Natural killer cell (primary cell): ENCODE data around the gene DISC1. TPM values are rescaled to one million over a fixed set of nuclear protein-coding genes. Genes with fewer than 3 reads are reported as not detected.

Experiments
- ATAC-seq, 3 donors: fragments of 150-1000 bp in 2 of 3; fragments of 200-7000 bp in 1 of 3; cut with Tn5 transposase; 1 replicate in 1 of 3; 2 replicates in 2 of 3; pipeline ENCODE4 v1.10.0; 2021; ENCODE audit warnings: mild to moderate bottlenecking in 2 of 3, moderate library complexity in 2 of 3
- DNase-seq, 2 donors: peaks; one replicate each; pipeline versions ENCODE4 v3.0.0 to v3.0.0-alpha.2; 2013 to 2021; ENCODE audit warnings: mixed read lengths in 1 of 2
- H3K27ac ChIP-seq: one replicate; pipeline ENCODE4 v1.5.1; 2013; ENCODE audit warnings: mild to moderate bottlenecking, low read length
- H3K27me3 ChIP-seq: one replicate; pipeline ENCODE4 v1.6.1; 2013; ENCODE audit warnings: low read length; ENCODE audit not compliant: control insufficient read depth, insufficient read depth
- H3K36me3 ChIP-seq: one replicate; pipeline ENCODE4 v1.6.1; 2013; ENCODE audit warnings: low read length; ENCODE audit not compliant: control insufficient read depth, insufficient read depth
- H3K4me1 ChIP-seq: one replicate; pipeline ENCODE4 v1.6.1; 2013; ENCODE audit warnings: low read length; ENCODE audit not compliant: control insufficient read depth, insufficient read depth
- H3K4me3 ChIP-seq: one replicate; pipeline ENCODE4 v1.5.1; 2013; ENCODE audit warnings: low read length
- H3K9me3 ChIP-seq: one replicate; pipeline ENCODE4 v1.6.1; 2013; ENCODE audit warnings: low read length; ENCODE audit not compliant: control insufficient read depth, insufficient read depth
- H3K27ac Mint-ChIP-seq, 2 donors: one replicate each; pipeline ENCODE4 v1.8.0; 2022; ENCODE audit warnings: mild to moderate bottlenecking in 2 of 2, mixed read lengths in 2 of 2, moderate library complexity in 1 of 2
- H3K27me3 Mint-ChIP-seq, 2 donors: one replicate each; pipeline ENCODE4 v1.8.0; 2022; ENCODE audit warnings: low read depth in 2 of 2, mixed read lengths in 2 of 2
- H3K36me3 Mint-ChIP-seq: one replicate; pipeline ENCODE4 v1.8.0; 2022; ENCODE audit warnings: mixed read lengths
- H3K4me1 Mint-ChIP-seq, 2 donors: one replicate each; pipeline ENCODE4 v1.8.0; 2022; ENCODE audit warnings: mixed read lengths in 2 of 2
- H3K4me3 Mint-ChIP-seq: one replicate; pipeline ENCODE4 v1.8.0; 2022; ENCODE audit warnings: mild to moderate bottlenecking, moderate library complexity, mixed read lengths
- H3K9me3 Mint-ChIP-seq, 2 donors: one replicate each; pipeline ENCODE4 v1.8.0; 2022; ENCODE audit warnings: mixed read lengths in 2 of 2
- WGBS: methylation state at CpG from one replicate; pipeline ENCODE4 v1.1.7; 2013; ENCODE audit warnings: missing lambda C conversion rate; ENCODE audit not compliant: insufficient coverage; 5-methylcytosine and 5-hydroxymethylcytosine counted together
- intact Hi-C: fragments of 100-400 bp; cut with micrococcal nuclease; formaldehyde crosslinking; loops from one replicate; pipeline ENCODE4 v1.14.2; 2022
- total RNA-seq, 4 donors: library from RNA; stranded (reverse); fragments of 120-200 nt in 1 of 4; gene quantifications; one replicate each; pipeline versions ENCODE4 v1.2.3 to v1.2.4, GENCODE V29; 2013 to 2022
- TF ChIP-seq, protein P1 (sequence below): fragments of 200-600 bp; IDR thresholded peaks from one replicate; pipeline ENCODE4 v1.8.0; 2022; ENCODE audit warnings: antibody characterized with exemption

Gene DISC1
- total RNA-seq, 3 donors from 2014 or later (not counting 1 experiment from before 2014, with no cell fraction given): 5.9 to 10.7 (median 9.7) TPM

DNA sequence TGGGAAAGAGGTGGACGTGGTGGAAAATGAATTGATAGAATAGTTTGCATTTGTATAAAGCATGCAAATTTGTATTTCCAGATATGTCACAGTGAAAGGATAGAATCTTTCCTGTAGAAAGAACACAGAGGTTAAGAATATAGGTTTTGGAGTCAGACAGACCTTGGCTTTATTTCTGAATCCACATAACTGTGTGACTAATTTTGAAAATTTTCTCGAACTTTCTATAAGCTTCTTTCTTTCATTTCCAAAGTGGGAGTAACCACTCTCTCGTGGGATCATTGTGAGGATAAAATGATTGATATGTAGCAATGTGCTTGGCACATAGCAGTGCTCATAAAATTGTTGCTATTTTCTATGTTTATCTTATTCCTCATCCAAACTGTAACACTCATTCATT lies 108.8 kb downstream of the DISC1 start:
- intact Hi-C loops: no loop called here
- ATAC-seq (no peak), DNase-seq (no peak)
- WGBS: 75% methylated on average over 1 of the region's 3 CpGs
- Histone ChIP-seq H3K27ac (no peak overlapping the region), H3K27me3 (no peaks in the 10 kb centered on the region), H3K4me3 (no peak overlapping the region), H3K36me3 (no peaks in the 10 kb centered on the region), H3K4me1 (no peaks in the 10 kb centered on the region), H3K9me3 (peaks cover 3% of the 10 kb centered on the region)
- no peaks in the 10 kb centered on the region for H3K4me1 Mint-ChIP-seq
- H3K36me3 Mint-ChIP-seq: no peaks in the 10 kb centered on the region
- H3K4me3 Mint-ChIP-seq: no peak overlapping the region
- TF ChIP-seq, protein P1, sequence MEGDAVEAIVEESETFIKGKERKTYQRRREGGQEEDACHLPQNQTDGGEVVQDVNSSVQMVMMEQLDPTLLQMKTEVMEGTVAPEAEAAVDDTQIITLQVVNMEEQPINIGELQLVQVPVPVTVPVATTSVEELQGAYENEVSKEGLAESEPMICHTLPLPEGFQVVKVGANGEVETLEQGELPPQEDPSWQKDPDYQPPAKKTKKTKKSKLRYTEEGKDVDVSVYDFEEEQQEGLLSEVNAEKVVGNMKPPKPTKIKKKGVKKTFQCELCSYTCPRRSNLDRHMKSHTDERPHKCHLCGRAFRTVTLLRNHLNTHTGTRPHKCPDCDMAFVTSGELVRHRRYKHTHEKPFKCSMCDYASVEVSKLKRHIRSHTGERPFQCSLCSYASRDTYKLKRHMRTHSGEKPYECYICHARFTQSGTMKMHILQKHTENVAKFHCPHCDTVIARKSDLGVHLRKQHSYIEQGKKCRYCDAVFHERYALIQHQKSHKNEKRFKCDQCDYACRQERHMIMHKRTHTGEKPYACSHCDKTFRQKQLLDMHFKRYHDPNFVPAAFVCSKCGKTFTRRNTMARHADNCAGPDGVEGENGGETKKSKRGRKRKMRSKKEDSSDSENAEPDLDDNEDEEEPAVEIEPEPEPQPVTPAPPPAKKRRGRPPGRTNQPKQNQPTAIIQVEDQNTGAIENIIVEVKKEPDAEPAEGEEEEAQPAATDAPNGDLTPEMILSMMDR: no peak
- H3K27me3 Mint-ChIP-seq: peaks cover 0 to 4% of the 10 kb centered on the region in 2 donors
- H3K27ac Mint-ChIP-seq: no peak overlapping the region
- no peaks in the 10 kb centered on the region for H3K9me3 Mint-ChIP-seq

DNA sequence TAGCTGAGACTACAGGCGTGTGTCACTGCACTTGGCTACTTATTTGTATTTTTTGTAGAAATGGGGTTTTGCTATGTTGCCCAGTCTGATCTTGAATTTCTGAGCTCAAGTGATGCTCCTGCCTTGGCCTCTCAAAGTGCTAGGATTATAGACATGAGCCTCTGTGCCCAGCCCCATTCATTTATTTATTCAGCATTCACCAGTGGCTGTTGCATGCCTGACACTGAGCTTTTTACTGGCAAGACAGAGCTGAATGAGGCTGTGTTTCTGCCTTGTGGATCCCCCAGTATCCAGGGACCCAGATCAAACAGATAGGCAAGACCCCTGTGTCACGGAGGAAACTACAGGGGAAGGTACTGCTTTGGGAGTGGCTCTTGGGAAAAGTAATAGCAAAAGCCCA lies 109.4 kb downstream of the DISC1 start:
- Mint-ChIP-seq H3K9me3 (no peaks in the 10 kb centered on the region), H3K36me3 (no peaks in the 10 kb centered on the region), H3K27ac (no peak overlapping the region), H3K27me3 (peaks cover 0 to 4% of the 10 kb centered on the region in 2 donors), H3K4me1 (no peaks in the 10 kb centered on the region), H3K4me3 (no peak overlapping the region)
- TF ChIP-seq, protein P1: no peak
- Histone ChIP-seq H3K27ac (no peak overlapping the region), H3K27me3 (no peaks in the 10 kb centered on the region), H3K4me3 (no peak overlapping the region), H3K4me1 (no peaks in the 10 kb centered on the region), H3K9me3 (peaks cover 3% of the 10 kb centered on the region), H3K36me3 (no peaks in the 10 kb centered on the region)
- no peak for ATAC-seq
- no peak for DNase-seq
- WGBS: 84% methylated on average over 2 of the region's 2 CpGs
- intact Hi-C loops: no loop called here

DNA sequence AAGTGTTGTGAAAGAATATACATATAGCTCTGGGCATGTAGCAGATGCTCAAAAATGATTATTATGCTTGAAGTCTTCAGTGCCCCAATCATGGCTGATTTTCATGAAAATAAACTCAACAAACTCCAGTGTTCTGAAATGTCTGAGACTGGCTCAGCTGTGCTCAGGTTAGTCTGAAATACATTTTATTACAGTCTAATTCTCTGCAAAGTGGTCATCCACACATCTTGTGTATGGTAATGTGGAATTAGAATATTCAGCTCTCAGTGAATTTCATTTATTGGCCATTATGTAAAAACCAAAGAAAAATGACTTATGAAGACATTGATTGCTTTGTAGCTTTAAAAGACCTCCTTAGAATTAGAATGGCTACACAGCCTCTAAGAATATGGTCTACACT lies 109.9 kb downstream of the DISC1 start:
- Mint-ChIP-seq H3K4me3 (no peak overlapping the region), H3K36me3 (no peaks in the 10 kb centered on the region)
- H3K4me3 ChIP-seq: no peak overlapping the region

DNA sequence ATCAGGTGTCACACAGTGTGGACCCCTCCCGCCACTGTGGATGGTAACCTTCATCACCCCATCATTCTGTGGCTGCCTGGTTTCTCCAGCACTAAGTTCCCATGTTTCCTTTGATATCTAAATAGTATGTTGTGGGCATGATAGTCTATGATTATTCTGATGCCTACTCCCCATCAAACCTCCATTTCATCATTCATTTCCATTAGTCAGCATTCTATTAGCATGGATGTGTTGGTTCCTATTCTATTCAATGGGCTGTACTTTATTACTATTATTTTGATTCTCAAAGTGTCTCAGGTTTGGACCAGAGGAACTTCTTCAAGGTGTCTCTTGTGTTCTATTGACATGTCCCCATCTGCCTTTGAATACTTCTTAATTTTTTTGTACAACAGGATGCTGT lies 112.0 kb downstream of the DISC1 start:
- Mint-ChIP-seq H3K27ac (no peak overlapping the region), H3K9me3 (no peaks in the 10 kb centered on the region), H3K4me1 (no peaks in the 10 kb centered on the region), H3K4me3 (no peak overlapping the region), H3K36me3 (no peaks in the 10 kb centered on the region), H3K27me3 (peaks cover 0 to 4% of the 10 kb centered on the region in 2 donors)
- H3K27me3 ChIP-seq: no peaks in the 10 kb centered on the region
- no peak overlapping the region for H3K27ac ChIP-seq
- 100% methylated on average over 1 of the region's 1 CpG for WGBS
- no peak for DNase-seq
- H3K4me3 ChIP-seq: no peak overlapping the region
- TF ChIP-seq, protein P1: no peak
- no peak for ATAC-seq
- intact Hi-C loops: no loop called here
- H3K9me3 ChIP-seq: no peaks in the 10 kb centered on the region
- no peaks in the 10 kb centered on the region for H3K36me3 ChIP-seq
- no peaks in the 10 kb centered on the region for H3K4me1 ChIP-seq

More for the DNA sequence above, 109.9 kb downstream of the DISC1 start:
- no peaks in the 10 kb centered on the region for H3K4me1 Mint-ChIP-seq
- DNase-seq (no peak), ATAC-seq (no peak)
- H3K27me3 Mint-ChIP-seq: peaks cover 0 to 4% of the 10 kb centered on the region in 2 donors
- TF ChIP-seq, protein P1: no peak
- H3K27ac ChIP-seq: no peak overlapping the region
- H3K4me1 ChIP-seq: no peaks in the 10 kb centered on the region
- no peaks in the 10 kb centered on the region for H3K9me3 Mint-ChIP-seq
- intact Hi-C loops: no loop called here
- peaks cover 3% of the 10 kb centered on the region for H3K9me3 ChIP-seq
- H3K36me3 ChIP-seq: no peaks in the 10 kb centered on the region
- H3K27me3 ChIP-seq: no peaks in the 10 kb centered on the region
- no peak overlapping the region for H3K27ac Mint-ChIP-seq
